ENCODE data around the gene LRRC42. TPM values are rescaled to one million over a fixed set of nuclear protein-coding genes. Genes with fewer than 3 reads are reported as not detected.

The LRRC42 gene
- total and polyA plus RNA-seq, 9 of the 15 experiments (the other 6 are each of a cell fraction or from before 2014, with no cell fraction given), result 17.3 to 51.9 (median 35.5) TPM

DNA sequence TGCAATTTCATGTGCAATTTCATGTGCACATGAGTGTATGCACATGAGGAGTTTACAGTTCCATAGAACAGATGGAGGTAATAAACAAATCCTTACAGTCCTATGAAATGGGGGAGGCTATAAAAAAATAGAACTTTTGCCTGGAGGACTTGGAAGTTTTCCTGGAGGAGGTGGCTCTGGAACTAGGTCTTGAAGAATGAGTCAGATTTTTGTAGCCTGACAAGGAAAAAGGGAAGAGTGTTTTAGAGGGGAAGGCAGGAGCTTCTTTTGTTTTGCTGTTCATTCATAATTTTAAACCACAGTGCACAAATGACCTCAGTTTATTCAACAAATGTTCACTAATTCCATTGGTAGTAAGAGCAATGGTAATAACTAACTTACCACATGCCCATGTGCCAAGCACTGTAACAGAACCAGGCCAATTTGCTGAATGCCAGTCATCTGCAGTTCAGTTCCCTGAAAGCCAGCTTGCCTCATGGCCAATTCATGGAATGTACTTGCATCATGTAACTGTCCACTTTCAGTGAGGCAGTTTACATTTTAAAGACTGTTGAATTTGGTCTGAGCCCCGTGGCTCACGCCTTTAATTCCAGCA lies 49.4 kb upstream of the LRRC42 start:
- intact Hi-C loops (cut with micrococcal nuclease) (no loop called here), in situ Hi-C loops (cut with MboI) (no loop called here)
- POLR2A ChIA-PET, result interaction anchor here (1.0 kb wide), 2 partner anchors 21 to 60 kb away, joined by 3 to 4 read pairs; no protein-coding TSS in a partner anchor
- no peaks in the 10 kb centered on the region for H3K9me1 ChIP-seq (ENCODE audit: control insufficient read depth, insufficient read depth, low read length)
- no peak overlapping the region for H2AFZ ChIP-seq (ENCODE audit: low read depth, low read length)
- 0 out of 2 replicates have a peak, but pooled peaks have one; percentile 7 for TF ChIP-seq ATF3 (IDR thresholded peaks at IDR 0.05)
- TF ChIP-seq ATF3 (CRISPR knock-in tag; conservative IDR thresholded peaks at IDR 0.05), result no peak
- no peak for TF ChIP-seq SAFB2 (IDR thresholded peaks at IDR 0.05; ENCODE audit: borderline replicate concordance, low read depth, low read length, severe bottlenecking)
- H3K36me3 ChIP-seq (ENCODE audit: control insufficient read depth, insufficient read depth, low read length), result no peaks in the 10 kb centered on the region
- no peak overlapping the region for H3K4me3 ChIP-seq
- BruUV-seq (replicated peaks), result no TSS peak
- H4K20me1 ChIP-seq (replicated peaks; ENCODE audit: control insufficient read depth, insufficient read depth, low read length), result no peaks in the 10 kb centered on the region
- no peak for DNase-seq (ENCODE audit: extremely low read depth in 1 of 4, low spot score in 3 of 4)
- H3K4me2 ChIP-seq (ENCODE audit: insufficient read depth, low read length), result no peak overlapping the region
- CTCF ChIA-PET (ENCODE audit: low intra/inter-chr PET ratio), result no interaction called here
- no peak for ATAC-seq
- no peaks in the 10 kb centered on the region for H3K27me3 ChIP-seq (ENCODE audit: control insufficient read depth in 2 of 2, insufficient read depth in 2 of 2, low read length in 2 of 2)
- H3K27ac ChIP-seq (ENCODE audit: extremely low read depth, low read depth, low read length), result no peak overlapping the region
- peaks cover 3% of the 10 kb centered on the region in 2 experiments; a peak in 4 of 5 replicates for H3K4me1 ChIP-seq (replicated peaks in 1 of 2; ENCODE audit: control insufficient read depth in 2 of 2, insufficient read depth in 2 of 2, low read length in 2 of 2)
- H3K9me3 ChIP-seq (replicated peaks; ENCODE audit: control insufficient read depth, insufficient read depth, low read depth, low read length), result no peaks in the 10 kb centered on the region
- H3K79me2 ChIP-seq (ENCODE audit: control insufficient read depth, insufficient read depth, low read length), result no peaks in the 10 kb centered on the region
- 47% methylated on average over 2 of the region's 2 CpGs for WGBS (ENCODE audit: insufficient coverage, low coverage, missing lambda C conversion rate)
- peak overlapping the region in 1 of 2 experiments; percentile 3; a peak in 1 of 4 replicates for H3K9ac ChIP-seq (ENCODE audit: insufficient read depth in 1 of 2, low read depth in 2 of 2, low read length in 2 of 2)
- no peak for FAIRE-seq

DNA sequence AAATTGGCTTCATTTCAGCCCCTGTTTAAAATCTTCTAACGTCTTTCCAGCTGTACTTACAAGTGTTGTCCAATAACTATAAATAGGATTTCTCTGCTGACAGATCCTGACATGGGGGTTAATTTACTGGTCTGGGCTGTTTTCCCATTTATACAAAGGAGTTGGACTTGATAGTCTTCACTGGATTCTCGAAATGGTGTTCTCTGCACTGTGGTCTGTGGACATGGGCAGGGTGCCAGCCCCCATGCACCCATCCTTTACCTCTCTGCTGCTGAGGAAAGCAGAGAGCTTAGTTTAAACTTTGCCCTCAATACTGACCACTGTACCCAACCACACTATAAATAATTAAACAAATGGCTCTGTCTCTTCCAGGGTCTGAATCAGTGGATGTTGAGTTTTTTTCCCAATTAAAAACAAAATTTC lies 46.9 kb upstream of the LRRC42 start:
- Histone ChIP-seq H3K9me3 (replicated peaks; ENCODE audit: control insufficient read depth, insufficient read depth, low read depth, low read length) (no peaks in the 10 kb centered on the region), H3K9ac (ENCODE audit: insufficient read depth in 1 of 2, low read depth in 2 of 2, low read length in 2 of 2) (no peak overlapping the region), H2AFZ (ENCODE audit: low read depth, low read length) (no peak overlapping the region), H3K79me2 (ENCODE audit: control insufficient read depth, insufficient read depth, low read length) (no peaks in the 10 kb centered on the region), H3K27me3 (ENCODE audit: control insufficient read depth in 2 of 2, insufficient read depth in 2 of 2, low read length in 2 of 2) (no peaks in the 10 kb centered on the region), H3K36me3 (ENCODE audit: control insufficient read depth, insufficient read depth, low read length) (no peaks in the 10 kb centered on the region), H3K4me1 (replicated peaks in 1 of 2; ENCODE audit: control insufficient read depth in 2 of 2, insufficient read depth in 2 of 2, low read length in 2 of 2) (no peaks in the 10 kb centered on the region; a peak in 2 of 5 replicates), H3K4me2 (ENCODE audit: insufficient read depth, low read length) (no peak overlapping the region), H3K9me1 (ENCODE audit: control insufficient read depth, insufficient read depth, low read length) (no peaks in the 10 kb centered on the region), H4K20me1 (replicated peaks; ENCODE audit: control insufficient read depth, insufficient read depth, low read length) (no peaks in the 10 kb centered on the region), H3K27ac (ENCODE audit: extremely low read depth, low read depth, low read length) (no peak overlapping the region), H3K4me3 (no peak overlapping the region)
- no peak for DNase-seq (ENCODE audit: extremely low read depth in 1 of 4, low spot score in 3 of 4)
- WGBS (ENCODE audit: insufficient coverage, low coverage, missing lambda C conversion rate), result 16% methylated on average over 2 of the region's 2 CpGs
- CTCF ChIA-PET (ENCODE audit: low intra/inter-chr PET ratio), result no interaction called here
- ATAC-seq, result no peak
- POLR2A ChIA-PET, result interaction anchor here (1.1 to 3.0 kb wide), 4 partner anchors 11 to 37 kb away, joined by 3 to 11 read pairs (median 4); no protein-coding TSS in a partner anchor
- in situ Hi-C loops (cut with MboI), result no loop called here
- intact Hi-C loops (cut with micrococcal nuclease), result no loop called here
- TF ChIP-seq GTF2F1 (IDR thresholded peaks at IDR 0.05; ENCODE audit: low read depth, low read length) (no peak), MEIS2 (IDR thresholded peaks at IDR 0.05; ENCODE audit: partially characterized antibody) (peak; percentile 27), PBX2 (CRISPR knock-in tag; IDR thresholded peaks at IDR 0.05; ENCODE audit: low read depth) (no peak), PBX2 (tag; conservative IDR thresholded peaks at IDR 0.05; ENCODE audit: low read depth) (peak; percentile 66), RNF219 (CRISPR knock-in tag; IDR thresholded peaks at IDR 0.05) (no peak)
- FAIRE-seq, result no peak
- no TSS peak for BruUV-seq (replicated peaks)

Measured in K562 (cell line).